ENCODE measurements around the gene RASL11B. TPM values are rescaled to one million over a fixed set of nuclear protein-coding genes. Genes with fewer than 3 reads are reported as not detected.

Gene RASL11B
- total RNA-seq, 1 experiment from 2014 or later, result 30.0 TPM

GRCh38 chr4:52915191-52915590 lies 53.1 kb downstream of the RASL11B start:
- Mint-ChIP-seq H3K4me3 (no peak overlapping the region), H3K27me3 (ENCODE audit: low read depth) (no peaks in the 10 kb centered on the region), H3K9me3 (peaks cover 0 to 2% of the 10 kb centered on the region in 2 experiments; a peak in 1 of 5 replicates), H3K4me1 (peaks cover 26 to 28% of the 10 kb centered on the region in 2 experiments), H3K27ac (no peak overlapping the region), H3K36me3 (ENCODE audit: insufficient read depth in 1 of 3, low read depth in 3 of 3) (peaks cover 0 to 3% (median 0%) of the 10 kb centered on the region in 3 experiments; a peak in 2 of 7 replicates)
- Histone ChIP-seq H3K56ac (ENCODE audit: insufficient read length, low read depth, low read length) (no peak overlapping the region), H3K18ac (ENCODE audit: insufficient read length, low read depth, low read length) (no peak overlapping the region), H3K9ac (ENCODE audit: extremely low read depth, insufficient read length, low read length) (no peak overlapping the region), H3K9me3 (ENCODE audit: control insufficient read depth, low read depth, low read length) (no peaks in the 10 kb centered on the region), H2BK20ac (ENCODE audit: low read depth, low read length, poor library complexity, severe bottlenecking) (no peak overlapping the region), H2BK120ac (ENCODE audit: low read depth, low read length, poor library complexity, severe bottlenecking) (no peak overlapping the region), H3K14ac (ENCODE audit: insufficient read depth, low read length) (no peak overlapping the region), H4K91ac (ENCODE audit: insufficient read length, low read depth, low read length) (no peak overlapping the region), H2BK5ac (ENCODE audit: insufficient read length, low read length) (no peak overlapping the region), H2AK5ac (ENCODE audit: insufficient read length, low read length) (no peak overlapping the region), H4K20me1 (ENCODE audit: control insufficient read depth, insufficient read depth, insufficient read length) (no peaks in the 10 kb centered on the region), H3K4me1 (ENCODE audit: insufficient read depth, low read length) (no peaks in the 10 kb centered on the region; the same call in 1 of the 2 replicates), H3K23ac (ENCODE audit: insufficient read length, low read depth, low read length) (no peak overlapping the region), H3K4ac (ENCODE audit: low read depth, low read length) (no peak overlapping the region), H3T11ph (ENCODE audit: low read length) (no peak overlapping the region), H2BK15ac (ENCODE audit: low read depth, low read length) (no peak overlapping the region), H2AFZ (ENCODE audit: low read length) (no peak overlapping the region), H3K27ac (ENCODE audit: insufficient read length, low read depth, low read length) (no peak overlapping the region), H3K23me2 (ENCODE audit: insufficient read length, low read depth, low read length, poor library complexity, severe bottlenecking) (no peaks in the 10 kb centered on the region), H3K79me1 (ENCODE audit: insufficient read depth, low read depth, low read length, poor library complexity, severe bottlenecking) (no peaks in the 10 kb centered on the region), H2BK12ac (ENCODE audit: insufficient read length, low read depth, low read length) (no peak overlapping the region), H3K4me2 (ENCODE audit: insufficient read depth, insufficient read length, low read length) (no peak overlapping the region), H3K79me2 (ENCODE audit: insufficient read depth, low read length) (no peaks in the 10 kb centered on the region), H3K27me3 (ENCODE audit: insufficient read depth, low read length) (no peaks in the 10 kb centered on the region), H4K8ac (replicated peaks; ENCODE audit: insufficient read length, low read depth, low read length) (no peak overlapping the region), H4K5ac (ENCODE audit: insufficient read length, low read depth, low read length) (no peak overlapping the region)
- no peak for TF ChIP-seq CTCF (conservative IDR thresholded peaks at IDR 0.05)
- DNase-seq, result no peak

Data from H9 (cell line).